Neural cell (in vitro differentiated cells): Measurements from ENCODE around the gene ARL14EPL. TPM values are rescaled to one million over a fixed set of nuclear protein-coding genes. Genes with fewer than 3 reads are reported as not detected.

ENCODE experiments used
- H2AFZ ChIP-seq: fragments of 200-600, 300-800 bp; sonication (generic), shearing (Covaris generic); 2 replicates; pipeline ENCODE4 v1.6.0; 2014; ENCODE audit warnings: low read depth, mild to moderate bottlenecking, antibody characterized with exemption, low read length, moderate library complexity
- H3F3A ChIP-seq: fragments of 200-600 bp; shearing (Covaris generic); 2 replicates; pipeline ENCODE4 v1.6.1; 2016; ENCODE audit warnings: mild to moderate bottlenecking, moderate library complexity, mixed read lengths, antibody characterized with exemption, low read length; ENCODE audit not compliant: insufficient read depth, poor library complexity, severe bottlenecking
- H3K27ac ChIP-seq: fragments of 200-600, 300-800 bp; sonication (generic), shearing (Covaris generic); 2 replicates; pipeline ENCODE4 v1.5.1; 2014; ENCODE audit warnings: mild to moderate bottlenecking, low read length, moderate library complexity
- H3K27me3 ChIP-seq: fragments of 300-800, 200-600 bp; sonication (generic), shearing (Covaris generic); 2 replicates; pipeline ENCODE4 v1.6.0; 2014; ENCODE audit warnings: mild to moderate bottlenecking, low read depth, low read length, moderate library complexity; ENCODE audit not compliant: insufficient read depth
- H3K36me3 ChIP-seq: fragments of 300-800, 200-600 bp; sonication (generic), shearing (Covaris generic); 2 replicates; pipeline ENCODE4 v1.5.1; 2014; ENCODE audit warnings: mild to moderate bottlenecking, antibody characterized with exemption, low read length, moderate library complexity; ENCODE audit not compliant: insufficient read depth
- H3K4me2 ChIP-seq: fragments of 300-800, 200-600 bp; sonication (generic), shearing (Covaris generic); 2 replicates; pipeline ENCODE4 v1.6.0; 2014; ENCODE audit warnings: mild to moderate bottlenecking, low read length
- H3K4me3 ChIP-seq: fragments of 300-800, 200-600 bp; sonication (generic), shearing (Covaris generic); 2 replicates; pipeline ENCODE4 v1.5.1; 2014; ENCODE audit warnings: mild to moderate bottlenecking, low read length, moderate library complexity
- H3K79me2 ChIP-seq: fragments of 200-600 bp; shearing (Covaris generic); replicated peaks from 2 replicates; pipeline ENCODE4 v1.6.0; 2014; ENCODE audit warnings: mild to moderate bottlenecking, low read length, moderate library complexity; ENCODE audit not compliant: insufficient read depth
- H3K9ac ChIP-seq: fragments of 300-800, 200-600 bp; sonication (generic), shearing (Covaris generic); 2 replicates; pipeline ENCODE4 v1.6.1; 2016; ENCODE audit warnings: mild to moderate bottlenecking, low read length, mixed read lengths
- H3K9me2 ChIP-seq: fragments of 200-600 bp; shearing (Covaris generic); 2 replicates; pipeline ENCODE4 v1.6.1; 2016; ENCODE audit warnings: mild to moderate bottlenecking, low read length, mixed read lengths; ENCODE audit not compliant: insufficient read depth
- H3K9me3 ChIP-seq: fragments of 200-600, 300-800 bp; sonication (generic), shearing (Covaris generic); 2 replicates; pipeline ENCODE4 v1.6.1; 2016; ENCODE audit warnings: mild to moderate bottlenecking, mixed run types, low read length, moderate library complexity, mixed read lengths
- H4K20me1 ChIP-seq: fragments of 200-600 bp; shearing (Covaris generic); 2 replicates; pipeline ENCODE4 v1.6.1; 2016; ENCODE audit warnings: mild to moderate bottlenecking, mixed run types; ENCODE audit not compliant: insufficient read depth
- CTCF ChIP-seq: fragments of 450-650 bp; IDR thresholded peaks from 2 replicates; pipeline ENCODE4 v1.5.1; 2014; ENCODE audit warnings: antibody characterized with exemption, mild to moderate bottlenecking, moderate library complexity; ENCODE audit not compliant: poor library complexity, severe bottlenecking
- EP300 ChIP-seq: fragments of 450-650 bp; conservative IDR thresholded peaks from 2 replicates; pipeline ENCODE4 v1.6.1; 2014; ENCODE audit warnings: antibody characterized with exemption, mild to moderate bottlenecking, moderate library complexity; ENCODE audit not compliant: poor library complexity, severe bottlenecking
- EZH2 ChIP-seq: fragments of 200-600, 300-800 bp; shearing (Covaris generic), sonication (generic); IDR thresholded peaks from 2 replicates; pipeline ENCODE4 v1.6.1; 2014; ENCODE audit warnings: antibody characterized with exemption, low read length, borderline replicate concordance, mild to moderate bottlenecking; ENCODE audit not compliant: insufficient read depth, poor library complexity, severe bottlenecking
- MXI1 ChIP-seq: fragments of 450-650 bp; conservative IDR thresholded peaks from 2 replicates; pipeline ENCODE4 v1.6.1; 2014; ENCODE audit warnings: antibody characterized with exemption, mild to moderate bottlenecking; ENCODE audit not compliant: poor library complexity, severe bottlenecking
- POLR2AphosphoS5 ChIP-seq: IDR thresholded peaks from 2 replicates; pipeline ENCODE4 v1.6.1; 2012
- RAD21 ChIP-seq: fragments of 450-650 bp; conservative IDR thresholded peaks from 2 replicates; pipeline ENCODE4 v1.6.1; 2014; ENCODE audit warnings: antibody characterized with exemption, mild to moderate bottlenecking, moderate library complexity
- REST ChIP-seq: IDR thresholded peaks from 2 replicates; pipeline ENCODE4 v1.6.1; 2012; ENCODE audit warnings: borderline replicate concordance
- SMC3 ChIP-seq: fragments of 450-650 bp; conservative IDR thresholded peaks from 2 replicates; pipeline ENCODE4 v1.6.1; 2014; ENCODE audit warnings: antibody characterized with exemption, mild to moderate bottlenecking, moderate library complexity; ENCODE audit not compliant: poor library complexity
- TAF1 ChIP-seq: IDR thresholded peaks from 2 replicates; pipeline ENCODE4 v1.6.1; 2012; ENCODE audit warnings: low read depth
- polyA minus RNA-seq: library from RNA; depleted of rRNA, polyadenylated mRNA; stranded (reverse); fragments of >200 nt; gene quantifications from 2 replicates; pipeline ENCODE4 v1.2.3, GENCODE V29; 2014
- polyA plus RNA-seq: library from polyadenylated mRNA; depleted of rRNA; stranded (reverse); fragments of >200 nt; gene quantifications from 2 replicates; pipeline ENCODE4 v1.2.3, GENCODE V29; 2014

ARL14EPL gene
- polyA plus RNA-seq, result 0.24 TPM in 1 of 2 replicates, not detected in the other
- polyA minus RNA-seq, result not detected in 2 replicates

GRCh38 chr5:116032094-116032517 lies at the start of gene ARL14EPL:
Gene ARL14EPL, plus strand, starts transcription at chr5:116032472. Its CDS starts 18,994 bp downstream, at chr5:116051466.
- TF ChIP-seq SMC3 (no peak), TAF1 (no peak), POLR2AphosphoS5 (no peak), REST (no peak), RAD21 (no peak), EP300 (no peak), CTCF (no peak), MXI1 (no peak), EZH2 (no peak)
- no peaks in the 10 kb centered on the region for H3F3A ChIP-seq
- no peaks in the 10 kb centered on the region for H3K36me3 ChIP-seq
- H3K9me3 ChIP-seq, result no peaks in the 10 kb centered on the region
- no peaks in the 10 kb centered on the region for H3K27me3 ChIP-seq
- no peaks in the 10 kb centered on the region for H4K20me1 ChIP-seq
- no peak within 1 kb of the TSS for H2AFZ ChIP-seq
- H3K4me2 ChIP-seq, result no peak within 1 kb of the TSS
- H3K9ac ChIP-seq, result no peak within 1 kb of the TSS
- H3K27ac ChIP-seq, result no peak within 1 kb of the TSS
- H3K9me2 ChIP-seq, result no peaks in the 10 kb centered on the region
- no peak within 1 kb of the TSS for H3K4me3 ChIP-seq
- H3K79me2 ChIP-seq, result no peaks in the 10 kb centered on the region

GRCh38 chr5:115983519-115983918 lies 48.8 kb upstream of the ARL14EPL start:
- no peak overlapping the region for H3K4me2 ChIP-seq
- no peaks in the 10 kb centered on the region for H3K36me3 ChIP-seq
- no peak overlapping the region for H3K9ac ChIP-seq
- H3K27me3 ChIP-seq, result no peaks in the 10 kb centered on the region
- H3F3A ChIP-seq, result no peaks in the 10 kb centered on the region
- no peak overlapping the region for H3K27ac ChIP-seq
- no peaks in the 10 kb centered on the region for H4K20me1 ChIP-seq
- no peaks in the 10 kb centered on the region for H3K9me2 ChIP-seq
- H3K4me3 ChIP-seq, result no peak overlapping the region
- H3K9me3 ChIP-seq, result no peaks in the 10 kb centered on the region
- H2AFZ ChIP-seq, result no peak overlapping the region
- no peaks in the 10 kb centered on the region for H3K79me2 ChIP-seq
- TF ChIP-seq CTCF (no peak), SMC3 (no peak), EP300 (no peak), POLR2AphosphoS5 (no peak), RAD21 (no peak), TAF1 (no peak), MXI1 (no peak), REST (no peak), EZH2 (no peak)
